HL-60 (cell line): ENCODE results near the gene CDRT4.

Source experiments
- DNase-seq, 2 experiments: peaks; one replicate each; pipeline ENCODE4 v3.0.0-alpha.2; 2010 to 2020; ENCODE audit warnings: low read depth in 1 of 2, low spot score in 1 of 2
- H3K27ac ChIP-seq: fragments of 250-450 bp; sonication (Bioruptor Pico); replicated peaks from 2 replicates; pipeline ENCODE4 v1.5.1; 2020; ENCODE audit warnings: mild to moderate bottlenecking, moderate library complexity
- H3K27me3 ChIP-seq: fragments of 250-450 bp; sonication (Bioruptor Pico); 2 replicates; pipeline ENCODE4 v1.5.1; 2021; ENCODE audit warnings: mild to moderate bottlenecking, moderate library complexity; ENCODE audit not compliant: insufficient read depth, poor library complexity, severe bottlenecking
- H3K4me3 ChIP-seq: replicated peaks from 2 replicates; pipeline ENCODE4 v1.5.1; 2011; ENCODE audit warnings: mild to moderate bottlenecking, control low read depth, low read length; ENCODE audit not compliant: insufficient read depth
- CTCF ChIP-seq: IDR thresholded peaks from one replicate; pipeline ENCODE4 v1.5.1; 2011; ENCODE audit warnings: low read length, control low read depth, inconsistent platforms; ENCODE audit not compliant: insufficient read depth
- GABPA ChIP-seq: IDR thresholded peaks from 2 replicates; pipeline ENCODE4 v1.6.1; 2012; ENCODE audit warnings: low read depth
- POLR2AphosphoS5 ChIP-seq: IDR thresholded peaks from 2 replicates; pipeline ENCODE4 v1.6.1; 2012; ENCODE audit warnings: low read depth
- REST ChIP-seq: IDR thresholded peaks from 2 replicates; pipeline ENCODE4 v1.6.1; 2012; ENCODE audit warnings: low read depth; ENCODE audit not compliant: insufficient replicate concordance
- SPI1 ChIP-seq: IDR thresholded peaks from 2 replicates; pipeline ENCODE4 v1.6.1; 2012; ENCODE audit warnings: low read depth, mild to moderate bottlenecking, borderline replicate concordance

Gene CDRT4

GRCh38 chr17:15457723-15458094 is 9.7 kb downstream of the CDRT4 start:
- DNase-seq = no peak
- Histone ChIP-seq H3K27ac (no peak overlapping the region), H3K27me3 (no peaks in the 10 kb centered on the region), H3K4me3 (no peak overlapping the region)
- TF ChIP-seq CTCF (no peak), GABPA (no peak), POLR2AphosphoS5 (no peak), REST (no peak), SPI1 (no peak)

- TF ChIP-seq GABPA (no peak), SPI1 (no peak), POLR2AphosphoS5 (no peak), CTCF (no peak), REST (no peak)
- no peak overlapping the region for H3K4me3 ChIP-seq
- H3K27ac ChIP-seq = no peak overlapping the region
- no peak for DNase-seq
- no peaks in the 10 kb centered on the region for H3K27me3 ChIP-seq
These were observed 10.3 kb downstream of the CDRT4 start for GRCh38 chr17:15456972-15457722.

GRCh38 chr17:15456496-15456895 is 10.9 kb downstream of the CDRT4 start:
- DNase-seq = no peak
- Histone ChIP-seq H3K4me3 (no peak overlapping the region), H3K27me3 (no peaks in the 10 kb centered on the region), H3K27ac (no peak overlapping the region)
- no peak for TF ChIP-seq SPI1
- TF ChIP-seq CTCF = no peak
- TF ChIP-seq POLR2AphosphoS5 = no peak
- no peak for TF ChIP-seq REST
- no peak for TF ChIP-seq GABPA
